AG09319 (cell line): ENCODE results near the gene RPS28.

Experiments used
- DNase-seq: peaks from one replicate; pipeline ENCODE4 v3.0.0-alpha.2; 2010; ENCODE audit warnings: low read depth; ENCODE audit errors: extremely low read depth
- TF ChIP-seq, protein P1 (sequence below): IDR thresholded peaks from 2 replicates; pipeline ENCODE4 v1.5.1; 2011; ENCODE audit warnings: low read depth, mild to moderate bottlenecking, inconsistent platforms, low read length, moderate library complexity

The RPS28 gene

DNA sequence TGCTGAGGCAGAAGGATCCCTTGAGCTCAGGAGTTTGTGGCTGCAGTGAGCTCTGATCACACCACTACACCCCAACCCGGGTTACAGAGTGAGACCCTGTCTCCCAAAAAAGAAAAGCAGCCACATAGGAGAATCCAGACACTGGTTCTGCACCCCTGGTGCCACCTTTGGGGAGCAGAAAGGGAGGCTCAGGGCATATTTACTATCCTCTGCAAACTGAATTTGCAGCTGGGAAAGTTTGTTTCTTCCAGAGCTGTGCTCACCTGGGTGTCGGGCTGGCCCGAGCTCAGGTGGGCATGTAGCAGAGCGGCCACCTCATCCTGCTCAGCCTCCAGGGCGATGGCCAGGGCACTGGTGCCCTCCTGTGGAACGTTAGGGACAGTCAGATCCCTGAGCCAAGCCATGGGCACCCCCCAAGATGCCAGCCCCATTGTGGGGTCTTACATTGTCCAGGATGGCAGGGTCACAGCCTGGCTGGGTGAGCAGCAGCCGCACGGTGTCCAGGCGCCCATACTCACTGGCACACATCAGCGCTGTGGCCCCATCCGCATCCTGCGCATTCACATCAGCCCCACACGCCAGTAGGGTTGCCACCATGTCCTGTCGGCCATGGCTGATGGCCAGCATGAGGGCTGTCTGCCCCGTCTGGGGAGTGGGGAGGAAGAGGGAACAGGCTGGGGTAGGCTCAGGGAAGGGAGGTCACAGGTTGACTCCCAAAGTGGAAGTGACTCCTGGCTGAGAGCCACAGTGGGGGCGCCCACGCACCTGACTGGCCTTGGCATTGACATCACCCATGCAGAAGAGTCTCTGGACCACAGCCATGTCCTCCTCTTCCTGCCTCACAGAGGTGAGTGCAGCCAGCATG lies 3.1 kb downstream of the RPS28 start:
- TF ChIP-seq, protein P1, sequence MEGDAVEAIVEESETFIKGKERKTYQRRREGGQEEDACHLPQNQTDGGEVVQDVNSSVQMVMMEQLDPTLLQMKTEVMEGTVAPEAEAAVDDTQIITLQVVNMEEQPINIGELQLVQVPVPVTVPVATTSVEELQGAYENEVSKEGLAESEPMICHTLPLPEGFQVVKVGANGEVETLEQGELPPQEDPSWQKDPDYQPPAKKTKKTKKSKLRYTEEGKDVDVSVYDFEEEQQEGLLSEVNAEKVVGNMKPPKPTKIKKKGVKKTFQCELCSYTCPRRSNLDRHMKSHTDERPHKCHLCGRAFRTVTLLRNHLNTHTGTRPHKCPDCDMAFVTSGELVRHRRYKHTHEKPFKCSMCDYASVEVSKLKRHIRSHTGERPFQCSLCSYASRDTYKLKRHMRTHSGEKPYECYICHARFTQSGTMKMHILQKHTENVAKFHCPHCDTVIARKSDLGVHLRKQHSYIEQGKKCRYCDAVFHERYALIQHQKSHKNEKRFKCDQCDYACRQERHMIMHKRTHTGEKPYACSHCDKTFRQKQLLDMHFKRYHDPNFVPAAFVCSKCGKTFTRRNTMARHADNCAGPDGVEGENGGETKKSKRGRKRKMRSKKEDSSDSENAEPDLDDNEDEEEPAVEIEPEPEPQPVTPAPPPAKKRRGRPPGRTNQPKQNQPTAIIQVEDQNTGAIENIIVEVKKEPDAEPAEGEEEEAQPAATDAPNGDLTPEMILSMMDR: no peak; the same call in 1 of the 2 replicates
- DNase-seq: no peak

DNA sequence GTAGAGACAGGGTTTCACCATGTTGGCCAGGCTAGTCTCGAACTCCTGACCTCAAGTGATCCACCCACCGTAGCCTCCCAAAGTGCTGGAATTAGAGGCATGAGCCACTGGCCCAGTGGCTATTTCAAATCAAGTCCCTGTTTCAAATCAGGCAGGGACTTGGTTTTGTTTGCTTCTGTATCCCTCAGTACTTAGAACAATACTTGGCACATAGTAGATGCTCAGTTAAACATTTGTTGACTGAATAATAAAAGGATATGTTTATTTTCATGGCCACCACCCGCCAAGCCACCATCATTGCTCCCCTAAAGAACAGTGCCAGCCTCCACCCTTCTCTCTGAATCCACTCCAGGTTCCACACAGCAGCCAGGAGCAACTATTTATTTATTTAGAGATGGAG lies 4.2 kb downstream of the RPS28 start:
- TF ChIP-seq, protein P1: no peak
- no peak for DNase-seq

DNA sequence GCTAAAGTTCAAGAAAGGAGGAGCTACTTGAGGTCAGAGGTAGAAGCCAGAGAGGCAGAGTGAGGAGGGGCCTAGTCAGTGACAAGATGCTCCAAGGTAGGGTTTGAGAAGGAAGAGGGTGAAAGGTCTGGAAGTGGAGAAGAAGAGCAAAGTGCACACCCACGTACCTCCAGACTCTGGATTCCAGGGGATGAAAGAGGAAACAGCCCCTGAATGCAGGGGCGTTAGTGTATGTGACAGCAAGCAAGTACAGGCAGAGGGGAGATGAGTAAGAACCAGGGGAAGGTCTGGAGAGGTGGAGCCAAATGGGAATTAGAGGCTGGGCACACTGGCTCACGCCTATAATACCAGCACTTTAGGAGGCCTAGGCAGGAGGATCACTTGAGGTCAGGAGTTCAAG lies 8.7 kb downstream of the RPS28 start:
- TF ChIP-seq, protein P1: no peak
- no peak for DNase-seq

DNA sequence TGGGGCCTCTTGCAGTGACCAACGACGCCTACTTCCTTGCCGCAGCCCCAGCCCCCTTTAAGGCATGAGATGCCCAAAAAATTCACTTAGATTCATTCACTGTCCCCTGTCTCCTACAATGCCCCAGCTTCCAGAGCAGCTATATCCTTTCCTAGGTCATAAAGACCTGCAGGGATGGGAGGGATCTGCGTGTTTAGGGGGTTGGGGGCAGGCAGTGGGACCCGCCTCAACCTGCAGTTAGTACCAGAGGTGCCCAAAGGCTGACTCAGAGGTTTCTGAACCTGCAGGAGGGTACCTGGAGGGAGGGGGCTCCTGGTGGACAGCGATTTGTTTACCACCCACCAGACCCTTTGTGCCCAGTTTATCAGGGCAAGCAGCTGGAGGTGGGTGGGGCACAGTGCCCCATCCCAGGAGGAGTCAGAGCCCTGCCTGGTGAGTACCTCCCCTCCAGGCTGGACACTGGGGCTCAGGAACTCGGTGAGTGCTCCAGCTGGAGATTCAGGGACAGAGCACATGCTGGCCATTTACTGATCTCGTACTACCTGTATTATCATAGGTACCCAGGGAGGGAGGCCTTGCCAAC lies 10.1 kb downstream of the RPS28 start:
- DNase-seq: no peak
- TF ChIP-seq, protein P1: no peak

DNA sequence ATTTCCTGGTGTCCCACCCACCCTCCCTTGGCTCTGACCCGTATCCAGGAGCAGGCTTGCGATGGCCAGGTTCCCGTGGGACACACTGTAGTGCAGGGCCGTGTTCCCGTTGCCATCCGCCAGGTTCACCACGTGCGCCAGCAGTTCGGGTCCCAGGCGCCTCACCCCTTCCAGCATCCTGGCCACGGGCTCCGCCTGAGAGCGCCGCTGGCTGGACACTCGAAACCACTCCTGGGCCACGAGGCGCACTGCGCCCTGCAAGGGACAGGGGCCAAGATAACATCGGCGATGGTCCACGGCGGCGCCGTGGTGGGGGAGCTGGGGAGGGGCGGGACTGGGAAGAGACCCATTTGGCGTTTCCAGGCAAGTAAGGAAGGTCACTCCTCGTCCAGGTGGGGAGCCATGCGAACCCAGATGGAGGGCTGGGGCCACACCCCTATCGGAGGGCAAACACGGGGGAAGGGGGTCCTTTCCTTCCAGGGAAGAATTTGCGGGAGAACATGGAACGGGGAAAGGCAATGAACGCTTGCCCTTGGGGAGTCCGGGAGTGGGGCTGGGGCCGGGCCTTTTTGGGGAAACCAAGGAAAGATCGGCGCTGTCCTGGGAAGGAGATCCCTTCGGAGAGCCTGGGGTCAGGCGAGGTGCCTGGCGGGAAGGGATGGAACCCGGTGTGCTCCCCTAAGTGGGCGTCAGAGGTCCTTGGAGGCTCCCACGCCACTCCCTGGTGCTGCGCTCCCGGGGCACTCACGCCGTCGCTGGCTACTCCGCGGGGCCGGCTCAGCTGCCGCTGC lies 11.9 kb downstream of the RPS28 start:
- TF ChIP-seq, protein P1: no peak
- no peak for DNase-seq

DNA sequence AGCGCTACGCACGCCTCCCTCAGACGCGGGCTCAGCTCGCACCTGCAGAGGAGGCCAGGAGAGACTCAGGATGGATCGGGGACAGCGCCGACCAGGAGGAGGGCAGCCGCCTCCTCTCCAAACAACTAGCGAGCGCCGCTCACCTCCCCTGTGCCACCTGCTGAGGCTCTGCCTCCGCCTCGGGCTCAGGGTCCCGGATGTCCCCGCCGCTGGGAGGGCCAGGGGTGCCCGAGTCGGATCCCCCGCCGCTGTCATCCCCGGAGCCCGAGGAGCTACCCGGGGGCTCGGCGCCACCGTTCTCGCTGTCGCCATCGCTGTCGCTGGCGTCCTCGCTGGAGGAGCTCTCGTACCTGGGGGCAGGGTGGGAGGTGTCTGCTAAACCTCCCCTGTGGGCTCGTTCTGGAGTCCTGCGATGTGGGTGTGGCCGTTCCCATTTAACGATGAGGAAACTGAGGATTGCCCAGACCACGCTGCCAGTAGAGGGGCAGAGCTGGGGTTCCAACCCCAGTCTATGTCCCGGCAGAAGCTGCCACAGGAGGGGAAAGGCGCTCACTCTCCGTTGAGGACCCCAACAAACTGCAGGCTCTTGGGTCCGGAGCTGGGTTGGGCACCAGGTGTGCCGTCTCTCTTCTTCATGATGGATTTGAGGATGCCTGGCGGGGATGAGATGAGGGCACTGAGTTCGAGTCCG lies 12.6 kb downstream of the RPS28 start:
- DNase-seq: no peak
- TF ChIP-seq, protein P1: no peak
